GM12891 (cell line): ENCODE data around the gene TMEM220.

Experiments
- PAX5 ChIP-seq: IDR thresholded peaks from 2 replicates; pipeline ENCODE4 v1.6.1; 2011; ENCODE audit warnings: low read length, moderate library complexity, mild to moderate bottlenecking; ENCODE audit not compliant: insufficient read depth, severe bottlenecking
- POLR2A ChIP-seq: IDR thresholded peaks from 2 replicates; pipeline ENCODE4 v1.6.1; 2011; ENCODE audit warnings: low read depth, low read length, control low read depth
- POLR2AphosphoS5 ChIP-seq: IDR thresholded peaks from 2 replicates; pipeline ENCODE4 v1.6.1; 2011; ENCODE audit warnings: low read depth, low read length, control low read depth
- TAF1 ChIP-seq: IDR thresholded peaks from 2 replicates; pipeline ENCODE4 v1.6.1; 2011; ENCODE audit warnings: low read depth, low read length, control low read depth

DNA sequence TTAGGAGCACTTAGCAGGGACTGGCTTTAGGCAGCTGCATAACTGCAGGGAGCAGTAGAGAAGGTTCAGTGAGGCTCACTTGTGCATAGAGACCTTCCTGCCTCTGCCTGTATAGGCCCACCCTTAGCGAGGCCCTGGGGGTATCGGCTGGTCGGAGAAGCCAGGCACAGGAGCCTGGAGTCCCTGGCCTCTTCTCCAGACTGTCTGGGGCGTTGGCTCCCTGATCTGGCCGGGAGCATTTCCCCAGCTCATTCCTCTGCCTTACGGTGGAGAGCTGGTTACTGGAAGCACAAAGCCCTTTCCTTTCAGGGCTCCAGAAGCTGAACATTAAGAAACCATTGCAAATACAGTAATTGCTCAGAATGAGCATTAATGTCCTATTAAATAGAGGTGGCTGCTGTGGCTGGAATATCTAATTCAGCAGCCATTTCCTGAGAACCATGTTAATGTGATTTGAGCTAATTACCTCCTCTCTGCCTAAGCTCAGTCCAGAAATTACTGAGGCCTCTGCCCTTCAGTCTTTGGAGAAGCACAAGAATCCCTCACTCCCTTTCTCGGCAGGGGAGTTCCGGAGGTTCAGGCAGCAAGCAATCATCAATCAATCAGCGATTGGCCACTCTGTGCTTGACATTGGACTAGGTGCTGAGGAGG, 18.8 kb upstream of the TMEM220 start:
- no peak for TF ChIP-seq POLR2A
- TF ChIP-seq TAF1, result no peak
- TF ChIP-seq POLR2AphosphoS5, result no peak
- TF ChIP-seq PAX5, result no peak
